H1 (cell line): ENCODE measurements around the gene KCNV2. TPM values are rescaled to one million over a fixed set of nuclear protein-coding genes. Genes with fewer than 3 reads are reported as not detected.

Source experiments
- CBX5 ChIP-seq: fragments of 300-800, 300-1000 bp; sonication (generic); IDR thresholded peaks from 2 replicates; pipeline ENCODE4 v1.7.1; 2016; ENCODE audit warnings: antibody characterized with exemption, low read length, low read depth
- CTBP2 ChIP-seq: IDR thresholded peaks from 2 replicates; pipeline ENCODE4 v1.7.0; 2011; ENCODE audit warnings: borderline replicate concordance, mild to moderate bottlenecking, moderate library complexity, mixed read lengths, low read length; ENCODE audit not compliant: insufficient read depth, insufficient read length
- EGR1 ChIP-seq: IDR thresholded peaks from 2 replicates; pipeline ENCODE4 v1.6.1; 2011; ENCODE audit warnings: low read depth, low read length, borderline replicate concordance
- KDM1A ChIP-seq: fragments of 200-600, 300-600 bp; sonication (generic); IDR thresholded peaks from 2 replicates; pipeline ENCODE4 v1.7.1; 2016; ENCODE audit warnings: mild to moderate bottlenecking, low read length, borderline replicate concordance
- MAFK ChIP-seq: IDR thresholded peaks from 2 replicates; pipeline ENCODE4 v1.6.1; 2012; ENCODE audit warnings: low read depth, mild to moderate bottlenecking, improper control_type of control experiment, low read length
- RNF2 ChIP-seq: fragments of 200-900, 300-1000 bp; sonication (generic); IDR thresholded peaks from 2 replicates; pipeline ENCODE4 v1.7.1; 2016; ENCODE audit warnings: borderline replicate concordance, low read depth, mild to moderate bottlenecking, antibody characterized with exemption, low read length; ENCODE audit not compliant: poor library complexity, severe bottlenecking; ENCODE audit errors: missing control alignments
- SAP30 ChIP-seq: fragments of 300-600 bp; sonication (generic); IDR thresholded peaks from 2 replicates; pipeline ENCODE4 v1.7.1; 2012; ENCODE audit warnings: low read length, moderate library complexity, mild to moderate bottlenecking, inconsistent platforms; ENCODE audit not compliant: insufficient read depth, insufficient replicate concordance
- SP4 ChIP-seq: IDR thresholded peaks from 2 replicates; pipeline ENCODE4 v1.6.1; 2012; ENCODE audit warnings: low read length, inconsistent platforms
- SRF ChIP-seq: IDR thresholded peaks from 2 replicates; pipeline ENCODE4 v1.6.1; 2011; ENCODE audit warnings: mild to moderate bottlenecking, low read depth, low read length, moderate library complexity
- polyA plus RNA-seq, 7 experiments: library from polyadenylated mRNA; depleted of rRNA in 3 of 7; stranded (reverse) in 5 of 7; unstranded in 2 of 7; fragments of >200 nt in 5 of 7; fragments of 200-250 nt in 2 of 7; gene quantifications; 1 replicate in 5 of 7; 2 replicates in 1 of 7; 4 replicates in 1 of 7; pipeline versions ENCODE4 v1.2.1 to v1.2.3, GENCODE V29; 2011 to 2013; ENCODE audit warnings: missing spikeins in 2 of 7, mixed read lengths in 2 of 7
- total RNA-seq: library from RNA; stranded (reverse); fragmentation: NEBNext Ultra II Directional; extraction: Animal tissue kit (Norgen Biotek cat#: 25700); gene quantifications from 2 replicates; pipeline ENCODE4 v1.2.1, GENCODE V29; 2021

The KCNV2 gene
- total and polyA plus RNA-seq, 2 of the 8 experiments (the other 6 are each of a cell fraction or from before 2014, with no cell fraction given): not detected

- TF ChIP-seq KDM1A (no peak), SP4 (no peak), SAP30 (no peak), MAFK (no peak), CTBP2 (no peak), EGR1 (no peak), RNF2 (no peak), CBX5 (no peak), SRF (no peak)
These were observed 44.1 kb upstream of the KCNV2 start (continued) for GRCh38 chr9:2673161-2673560.
